Nephron progenitor cell (in vitro differentiated cells): ENCODE results near the gene AOPEP.

Experiments
- DNase-seq: peaks from one replicate; pipeline ENCODE4 v3.0.0; 2021
- H3K27ac Mint-ChIP-seq: 2 replicates; pipeline ENCODE4 v1.8.0; 2021; ENCODE audit warnings: mild to moderate bottlenecking, moderate library complexity, mixed read lengths
- H3K27me3 Mint-ChIP-seq: 2 replicates; pipeline ENCODE4 v1.8.0; 2021; ENCODE audit warnings: mild to moderate bottlenecking, low read depth, mixed read lengths; ENCODE audit not compliant: poor library complexity
- H3K36me3 Mint-ChIP-seq: 2 replicates; pipeline ENCODE4 v1.8.0; 2021; ENCODE audit warnings: low read depth, mixed read lengths
- H3K4me1 Mint-ChIP-seq: 2 replicates; pipeline ENCODE4 v1.8.0; 2021; ENCODE audit warnings: mixed read lengths
- H3K4me3 Mint-ChIP-seq: 2 replicates; pipeline ENCODE4 v1.8.0; 2021; ENCODE audit warnings: mild to moderate bottlenecking, moderate library complexity, mixed read lengths
- H3K9me3 Mint-ChIP-seq: 2 replicates; pipeline ENCODE4 v1.8.0; 2021; ENCODE audit warnings: mild to moderate bottlenecking, moderate library complexity, mixed read lengths
- TF ChIP-seq, protein P1 (sequence below): fragments of 200-600 bp; sonication (generic); IDR thresholded peaks from 2 replicates; pipeline ENCODE4 v1.5.0; 2021; ENCODE audit warnings: antibody characterized with exemption

Gene AOPEP

DNA sequence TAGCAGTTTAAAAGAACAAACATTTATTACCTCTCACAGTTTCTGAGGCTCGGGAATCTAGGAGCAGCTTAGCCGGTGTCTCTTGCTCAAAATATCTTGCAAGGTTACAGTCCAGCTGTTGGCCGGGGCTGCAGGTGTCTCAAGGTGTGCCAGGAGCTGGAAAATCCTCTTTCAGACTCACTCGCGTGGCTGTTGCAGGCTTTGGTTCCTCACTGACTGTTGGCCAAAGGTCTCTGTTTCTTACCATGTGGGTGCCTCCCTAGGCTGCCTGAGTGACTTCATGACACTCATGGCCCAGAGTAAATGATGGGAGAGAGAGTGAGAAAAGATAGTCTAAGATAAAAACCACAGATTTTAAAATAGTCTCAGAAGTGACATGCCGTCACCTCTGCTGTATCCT is 43.8 kb downstream of the AOPEP start:
- H3K27ac Mint-ChIP-seq = no peak overlapping the region
- DNase-seq = no peak
- no peaks in the 10 kb centered on the region for H3K27me3 Mint-ChIP-seq
- no peak overlapping the region for H3K4me3 Mint-ChIP-seq
- TF ChIP-seq, protein P1, sequence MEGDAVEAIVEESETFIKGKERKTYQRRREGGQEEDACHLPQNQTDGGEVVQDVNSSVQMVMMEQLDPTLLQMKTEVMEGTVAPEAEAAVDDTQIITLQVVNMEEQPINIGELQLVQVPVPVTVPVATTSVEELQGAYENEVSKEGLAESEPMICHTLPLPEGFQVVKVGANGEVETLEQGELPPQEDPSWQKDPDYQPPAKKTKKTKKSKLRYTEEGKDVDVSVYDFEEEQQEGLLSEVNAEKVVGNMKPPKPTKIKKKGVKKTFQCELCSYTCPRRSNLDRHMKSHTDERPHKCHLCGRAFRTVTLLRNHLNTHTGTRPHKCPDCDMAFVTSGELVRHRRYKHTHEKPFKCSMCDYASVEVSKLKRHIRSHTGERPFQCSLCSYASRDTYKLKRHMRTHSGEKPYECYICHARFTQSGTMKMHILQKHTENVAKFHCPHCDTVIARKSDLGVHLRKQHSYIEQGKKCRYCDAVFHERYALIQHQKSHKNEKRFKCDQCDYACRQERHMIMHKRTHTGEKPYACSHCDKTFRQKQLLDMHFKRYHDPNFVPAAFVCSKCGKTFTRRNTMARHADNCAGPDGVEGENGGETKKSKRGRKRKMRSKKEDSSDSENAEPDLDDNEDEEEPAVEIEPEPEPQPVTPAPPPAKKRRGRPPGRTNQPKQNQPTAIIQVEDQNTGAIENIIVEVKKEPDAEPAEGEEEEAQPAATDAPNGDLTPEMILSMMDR = no peak
- no peaks in the 10 kb centered on the region for H3K9me3 Mint-ChIP-seq
- peaks cover 22% of the 10 kb centered on the region for H3K36me3 Mint-ChIP-seq
- H3K4me1 Mint-ChIP-seq = peaks cover 33% of the 10 kb centered on the region

DNA sequence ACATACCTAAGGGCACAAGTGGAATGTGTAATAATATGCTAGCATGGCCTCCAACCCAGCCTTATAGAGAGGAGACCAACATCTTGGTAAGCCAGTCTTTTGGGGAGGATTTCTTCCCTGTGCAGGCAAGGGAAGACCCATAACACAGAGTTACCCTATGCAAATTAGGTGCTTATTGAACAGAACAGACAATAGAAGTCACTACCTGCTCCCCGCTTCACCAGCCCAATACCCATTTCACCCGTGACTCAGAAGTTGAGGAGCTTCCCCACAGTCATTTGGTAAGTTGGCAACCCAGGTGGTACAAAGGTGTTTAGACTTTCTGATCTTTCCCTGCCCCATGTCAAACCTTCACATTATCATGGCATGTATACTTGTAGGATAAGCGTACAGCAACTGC is 44.6 kb downstream of the AOPEP start:
- peaks cover 33% of the 10 kb centered on the region for H3K4me1 Mint-ChIP-seq
- peaks cover 22% of the 10 kb centered on the region for H3K36me3 Mint-ChIP-seq
- no peaks in the 10 kb centered on the region for H3K27me3 Mint-ChIP-seq
- no peak overlapping the region for H3K27ac Mint-ChIP-seq
- no peaks in the 10 kb centered on the region for H3K9me3 Mint-ChIP-seq
- H3K4me3 Mint-ChIP-seq = no peak overlapping the region
- no peak for DNase-seq
- TF ChIP-seq, protein P1 = no peak

- no peaks in the 10 kb centered on the region for H3K27me3 Mint-ChIP-seq
- H3K4me1 Mint-ChIP-seq = peaks cover 33% of the 10 kb centered on the region
- H3K9me3 Mint-ChIP-seq = no peaks in the 10 kb centered on the region
- peaks cover 26% of the 10 kb centered on the region for H3K36me3 Mint-ChIP-seq
- TF ChIP-seq, protein P1 = no peak
- no peak overlapping the region for H3K4me3 Mint-ChIP-seq
- H3K27ac Mint-ChIP-seq = no peak overlapping the region
- DNase-seq = no peak
Measured at GRCh38 chr9:94772144-94772543, 45.6 kb downstream of the AOPEP start.

GRCh38 chr9:94772639-94773303 is 46.3 kb downstream of the AOPEP start:
- Mint-ChIP-seq H3K9me3 (no peaks in the 10 kb centered on the region), H3K27ac (no peak overlapping the region), H3K4me1 (peaks cover 33% of the 10 kb centered on the region), H3K27me3 (no peaks in the 10 kb centered on the region), H3K36me3 (peaks cover 23% of the 10 kb centered on the region), H3K4me3 (no peak overlapping the region)
- DNase-seq = no peak
- TF ChIP-seq, protein P1 = no peak

DNA sequence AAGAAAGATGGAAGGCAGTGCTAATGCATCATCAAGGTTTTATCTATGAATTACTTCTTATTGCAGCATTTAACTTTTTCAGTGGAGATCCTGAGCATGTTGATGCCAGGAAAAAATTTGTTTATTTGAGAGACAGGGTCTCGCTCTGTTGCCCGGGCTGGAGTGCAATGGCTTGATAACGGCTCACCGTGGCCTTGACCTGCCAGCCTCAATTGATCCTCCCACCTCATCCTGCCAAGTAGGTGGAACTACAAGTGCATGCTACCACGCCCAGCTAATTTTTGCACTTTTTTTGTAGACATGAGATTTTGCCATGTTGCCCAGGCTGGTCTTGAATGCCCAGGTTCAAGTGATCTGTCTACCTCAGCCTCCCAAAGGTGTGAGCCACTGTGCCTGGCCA is 47.2 kb downstream of the AOPEP start:
- DNase-seq = no peak
- no peaks in the 10 kb centered on the region for H3K27me3 Mint-ChIP-seq
- peaks cover 23% of the 10 kb centered on the region for H3K36me3 Mint-ChIP-seq
- no peak overlapping the region for H3K4me3 Mint-ChIP-seq
- no peaks in the 10 kb centered on the region for H3K9me3 Mint-ChIP-seq
- H3K27ac Mint-ChIP-seq = no peak overlapping the region
- TF ChIP-seq, protein P1 = no peak
- H3K4me1 Mint-ChIP-seq = peaks cover 33% of the 10 kb centered on the region

GRCh38 chr9:94778013-94778412 is 51.5 kb downstream of the AOPEP start:
- H3K4me3 Mint-ChIP-seq = no peak overlapping the region
- no peaks in the 10 kb centered on the region for H3K9me3 Mint-ChIP-seq
- TF ChIP-seq, protein P1 = no peak
- peaks cover 8% of the 10 kb centered on the region for H3K4me1 Mint-ChIP-seq
- no peaks in the 10 kb centered on the region for H3K27me3 Mint-ChIP-seq
- H3K36me3 Mint-ChIP-seq = peaks cover 20% of the 10 kb centered on the region
- no peak for DNase-seq
- H3K27ac Mint-ChIP-seq = no peak overlapping the region
